Astrocyte (in vitro differentiated cells and primary cell): ENCODE measurements around the gene IWS1. TPM values are rescaled to one million over a fixed set of nuclear protein-coding genes. Genes with fewer than 3 reads are reported as not detected.
"Not testable (repeated sequence)": the region's sequence is repeated elsewhere in the genome, so short reads cannot be mapped to it uniquely, and the experiment has no call there.

Source experiments
- DNase-seq: peaks from one replicate; pipeline ENCODE4 v3.0.0-alpha.2; 2010; ENCODE audit warnings: low read depth
- FAIRE-seq: peaks from 2 replicates; lab custom pipeline; 2011; peaks lifted over from hg19 to GRCh38; lab: Jason Lieb, UNC
- H2AFZ ChIP-seq: 2 replicates; pipeline ENCODE4 v1.6.0; 2012; ENCODE audit warnings: low read depth, low read length, inconsistent platforms
- H3K27ac ChIP-seq: 2 replicates; pipeline ENCODE4 v1.5.1; 2011; ENCODE audit warnings: low read depth, low read length, inconsistent platforms
- H3K27me3 ChIP-seq: 2 replicates; pipeline ENCODE4 v1.6.0; 2011; ENCODE audit warnings: low read length, inconsistent platforms; ENCODE audit not compliant: insufficient read depth
- H3K36me3 ChIP-seq: 2 replicates; pipeline ENCODE4 v1.5.1; 2011; ENCODE audit warnings: low read length, inconsistent platforms; ENCODE audit not compliant: insufficient read depth
- H3K4me1 ChIP-seq: 2 replicates; pipeline ENCODE4 v1.5.1; 2011; ENCODE audit warnings: low read length, inconsistent platforms; ENCODE audit not compliant: insufficient read depth
- H3K4me2 ChIP-seq: 2 replicates; pipeline ENCODE4 v1.6.0; 2012; ENCODE audit warnings: low read length, inconsistent platforms
- H3K4me3 ChIP-seq: 2 replicates; pipeline ENCODE4 v1.5.1; 2011; ENCODE audit warnings: low read depth, mild to moderate bottlenecking, low read length, inconsistent platforms; ENCODE audit not compliant: insufficient read depth
- H3K79me2 ChIP-seq: 2 replicates; pipeline ENCODE4 v1.6.0; 2012; ENCODE audit warnings: mild to moderate bottlenecking, low read length, inconsistent platforms; ENCODE audit not compliant: insufficient read depth
- H3K9ac ChIP-seq: 2 replicates; pipeline ENCODE4 v1.6.0; 2012; ENCODE audit warnings: mild to moderate bottlenecking, low read length, inconsistent platforms
- H3K9me3 ChIP-seq: 2 replicates; pipeline ENCODE4 v1.5.1; 2012; ENCODE audit warnings: low read depth, mild to moderate bottlenecking, low read length, inconsistent platforms; ENCODE audit not compliant: insufficient read depth
- H4K20me1 ChIP-seq: 2 replicates; pipeline ENCODE4 v1.6.0; 2012; ENCODE audit warnings: low read length, inconsistent platforms; ENCODE audit not compliant: insufficient read depth
- H3K27ac Mint-ChIP-seq: one replicate; pipeline ENCODE4 v1.8.0; 2021; ENCODE audit warnings: mild to moderate bottlenecking, mixed read lengths; ENCODE audit not compliant: unreplicated experiment
- H3K27me3 Mint-ChIP-seq: one replicate; pipeline ENCODE4 v1.8.0; 2021; ENCODE audit warnings: low read depth, mixed read lengths; ENCODE audit not compliant: unreplicated experiment
- H3K36me3 Mint-ChIP-seq: one replicate; pipeline ENCODE4 v1.8.0; 2021; ENCODE audit warnings: low read depth, mixed read lengths; ENCODE audit not compliant: unreplicated experiment
- H3K4me1 Mint-ChIP-seq: one replicate; pipeline ENCODE4 v1.8.0; 2021; ENCODE audit warnings: low read depth, mixed read lengths; ENCODE audit not compliant: unreplicated experiment
- H3K4me3 Mint-ChIP-seq: one replicate; pipeline ENCODE4 v1.8.0; 2021; ENCODE audit warnings: mild to moderate bottlenecking, moderate library complexity, mixed read lengths; ENCODE audit not compliant: unreplicated experiment
- H3K9me3 Mint-ChIP-seq: one replicate; pipeline ENCODE4 v1.8.0; 2021; ENCODE audit warnings: mild to moderate bottlenecking, mixed read lengths; ENCODE audit not compliant: unreplicated experiment
- CTCF ChIP-seq: IDR thresholded peaks from 2 replicates; pipeline ENCODE4 v1.5.1; 2011; ENCODE audit warnings: low read depth, mild to moderate bottlenecking, inconsistent platforms, low read length, moderate library complexity; ENCODE audit not compliant: insufficient read depth
- EZH2 ChIP-seq: IDR thresholded peaks from 2 replicates; pipeline ENCODE4 v1.6.1; 2012; ENCODE audit warnings: mild to moderate bottlenecking, low read length, inconsistent platforms; ENCODE audit not compliant: insufficient read depth
- total RNA-seq: library from RNA; stranded (reverse); gene quantifications from 2 replicates; pipeline ENCODE4 v1.2.1, GENCODE V29; 2021

IWS1 gene
- total RNA-seq, 1 donor from 2014 or later = 56.2 TPM

- H3K27ac ChIP-seq = no peak overlapping the region
- peaks cover 23% of the 10 kb centered on the region for H3K4me1 ChIP-seq
- no peak overlapping the region for H3K4me2 ChIP-seq
- H3K4me3 ChIP-seq = no peak overlapping the region
- no peaks in the 10 kb centered on the region for H3K79me2 ChIP-seq
- no peaks in the 10 kb centered on the region for H3K27me3 ChIP-seq
- H3K4me1 Mint-ChIP-seq = peaks cover 14% of the 10 kb centered on the region
- H3K4me3 Mint-ChIP-seq = no peak overlapping the region
- DNase-seq (no peak), FAIRE-seq (no peak)
- TF ChIP-seq EZH2 = no peak
- no peak for TF ChIP-seq CTCF
- no peaks in the 10 kb centered on the region for H3K9me3 ChIP-seq
- no peak overlapping the region for H2AFZ ChIP-seq
- no peak overlapping the region for H3K27ac Mint-ChIP-seq
- H3K27me3 Mint-ChIP-seq = peaks cover 19% of the 10 kb centered on the region
- no peak overlapping the region for H3K9ac ChIP-seq
- no peaks in the 10 kb centered on the region for H3K36me3 ChIP-seq
- no peaks in the 10 kb centered on the region for H3K36me3 Mint-ChIP-seq
- H4K20me1 ChIP-seq = no peaks in the 10 kb centered on the region
- no peaks in the 10 kb centered on the region for H3K9me3 Mint-ChIP-seq
Observed at GRCh38 chr2:127573298-127573697, 47.0 kb upstream of the IWS1 start.

GRCh38 chr2:127572841-127573240 is 46.6 kb upstream of the IWS1 start:
- FAIRE-seq = no peak
- H3K9me3 ChIP-seq = no peaks in the 10 kb centered on the region
- peaks cover 14% of the 10 kb centered on the region for H3K4me1 Mint-ChIP-seq
- H3K27ac Mint-ChIP-seq = no peak overlapping the region
- peaks cover 23% of the 10 kb centered on the region for H3K4me1 ChIP-seq
- H3K4me3 ChIP-seq = no peak overlapping the region
- no peak overlapping the region for H3K4me3 Mint-ChIP-seq
- peaks cover 16% of the 10 kb centered on the region for H3K27me3 Mint-ChIP-seq
- DNase-seq = no peak
- H3K36me3 Mint-ChIP-seq = no peaks in the 10 kb centered on the region
- no peaks in the 10 kb centered on the region for H3K9me3 Mint-ChIP-seq
- H3K27ac ChIP-seq = no peak overlapping the region
- TF ChIP-seq EZH2 (no peak), CTCF (no peak)
- no peak overlapping the region for H3K4me2 ChIP-seq
- H3K9ac ChIP-seq = no peak overlapping the region
- no peak overlapping the region for H2AFZ ChIP-seq
- H3K27me3 ChIP-seq = no peaks in the 10 kb centered on the region
- no peaks in the 10 kb centered on the region for H3K79me2 ChIP-seq
- H3K36me3 ChIP-seq = no peaks in the 10 kb centered on the region
- no peaks in the 10 kb centered on the region for H4K20me1 ChIP-seq

GRCh38 chr2:127572352-127572751 is 46.1 kb upstream of the IWS1 start:
- H3K27ac ChIP-seq, FAIRE-seq, H3K36me3 ChIP-seq, H3K9me3 Mint-ChIP-seq, H2AFZ ChIP-seq, H3K9ac ChIP-seq, H3K4me3 Mint-ChIP-seq, H3K36me3 Mint-ChIP-seq, H3K4me3 ChIP-seq, H3K27ac Mint-ChIP-seq, H3K4me2 ChIP-seq, H3K9me3 ChIP-seq, H4K20me1 ChIP-seq, H3K79me2 ChIP-seq, H3K27me3 ChIP-seq, DNase-seq: not testable (repeated sequence)
- Mint-ChIP-seq H3K27me3 (peaks cover 21% of the 10 kb centered on the region), H3K4me1 (peaks cover 14% of the 10 kb centered on the region)
- peaks cover 23% of the 10 kb centered on the region for H3K4me1 ChIP-seq
